GM19043 (cell line): ENCODE data around the gene TSHZ2.
"Not testable (repeated sequence)": the region's sequence is repeated elsewhere in the genome, so short reads cannot be mapped to it uniquely, and the experiment has no call there.

ENCODE experiments used
- ATAC-seq: cut with Tn5 transposase; IDR thresholded peaks from one replicate; pipeline ENCODE4 v1.9.1; 2021; ENCODE audit warnings: low read depth; ENCODE audit not compliant: unreplicated experiment

The TSHZ2 gene

GRCh38 chr20:53362736-53363135 lies 390.6 kb downstream of the TSHZ2 start:
- no peak for ATAC-seq

- ATAC-seq, result no peak
Measured at GRCh38 chr20:53364646-53365045, 392.5 kb downstream of the TSHZ2 start.

GRCh38 chr20:53365076-53365475 lies 392.9 kb downstream of the TSHZ2 start:
- ATAC-seq, result no peak

DNA sequence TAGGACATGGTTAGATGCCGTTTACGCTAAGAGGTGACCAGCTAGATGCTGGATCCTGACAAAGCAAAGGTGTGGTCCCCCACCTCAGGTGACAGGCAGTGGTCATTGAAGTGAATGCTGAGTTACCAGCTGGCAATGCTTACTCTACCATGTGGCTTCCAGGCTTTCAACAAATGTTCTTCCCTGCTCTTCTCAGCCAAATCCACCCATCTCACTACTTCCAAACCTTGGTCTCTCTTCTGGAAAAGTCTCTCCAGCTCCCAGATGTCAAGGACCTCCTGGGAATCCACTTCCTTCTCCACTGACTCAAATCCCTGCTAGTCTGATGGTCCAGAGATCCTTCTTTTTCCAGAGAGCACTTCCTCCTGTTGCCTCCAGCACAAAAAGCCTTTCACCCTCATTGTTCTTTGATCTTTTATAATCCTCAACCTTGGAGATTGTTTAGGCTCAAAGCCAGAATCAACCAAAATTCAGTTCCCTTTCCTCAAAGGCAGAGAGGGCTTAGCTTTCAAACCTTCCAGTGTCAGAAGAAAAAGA lies 393.4 kb downstream of the TSHZ2 start:
- no peak for ATAC-seq

DNA sequence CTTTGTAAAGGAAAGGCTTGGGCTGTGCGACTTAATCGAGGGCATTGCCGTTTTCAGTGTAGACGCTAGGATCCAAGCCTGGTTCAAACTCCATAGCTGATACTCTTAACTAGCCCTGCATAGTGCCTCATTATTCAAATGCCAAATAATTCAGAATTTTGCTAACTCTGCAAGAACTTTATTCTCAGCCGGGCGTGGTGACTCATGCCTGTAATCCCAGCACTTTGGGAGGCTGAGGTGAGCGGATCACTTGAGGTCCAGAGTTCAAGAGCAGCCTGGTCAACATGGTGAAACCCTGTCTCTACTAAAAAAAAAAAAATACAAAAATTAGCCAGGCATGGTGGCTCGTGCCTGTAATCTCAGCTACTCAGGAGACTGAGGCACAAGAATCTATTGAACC lies 394.8 kb downstream of the TSHZ2 start:
- not testable (repeated sequence) for ATAC-seq

- no peak for ATAC-seq
Measured at GRCh38 chr20:53369871-53370270, 397.7 kb downstream of the TSHZ2 start.

DNA sequence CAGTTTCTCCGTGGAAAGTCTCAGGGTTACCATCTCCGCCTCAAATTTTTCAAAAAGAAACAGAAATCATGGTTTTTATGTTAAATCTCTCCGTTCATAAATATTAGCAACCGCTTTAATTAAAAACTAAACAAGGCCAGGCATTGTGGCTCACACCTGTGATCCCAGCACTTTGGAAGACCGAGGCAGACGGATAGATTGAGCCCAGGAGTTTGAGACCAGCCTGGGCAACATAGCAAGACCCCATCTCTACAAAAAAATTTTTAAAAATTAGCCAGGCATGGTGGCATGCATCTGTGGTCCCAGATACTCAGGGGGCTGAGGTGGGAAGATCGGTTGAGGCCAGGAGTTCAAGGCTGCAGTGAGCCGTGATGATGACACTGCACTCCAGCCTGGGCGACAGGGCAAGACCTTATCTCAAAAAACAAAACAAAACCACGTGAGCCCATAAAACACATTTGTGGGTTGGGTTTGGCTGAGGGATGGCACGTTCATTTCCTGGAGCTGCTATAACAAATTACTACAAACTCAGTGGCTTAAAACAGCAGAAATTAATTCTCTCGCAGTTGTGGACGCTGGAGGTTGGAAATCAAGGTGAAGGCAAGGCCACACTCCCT lies 398.3 kb downstream of the TSHZ2 start:
- no peak for ATAC-seq

DNA sequence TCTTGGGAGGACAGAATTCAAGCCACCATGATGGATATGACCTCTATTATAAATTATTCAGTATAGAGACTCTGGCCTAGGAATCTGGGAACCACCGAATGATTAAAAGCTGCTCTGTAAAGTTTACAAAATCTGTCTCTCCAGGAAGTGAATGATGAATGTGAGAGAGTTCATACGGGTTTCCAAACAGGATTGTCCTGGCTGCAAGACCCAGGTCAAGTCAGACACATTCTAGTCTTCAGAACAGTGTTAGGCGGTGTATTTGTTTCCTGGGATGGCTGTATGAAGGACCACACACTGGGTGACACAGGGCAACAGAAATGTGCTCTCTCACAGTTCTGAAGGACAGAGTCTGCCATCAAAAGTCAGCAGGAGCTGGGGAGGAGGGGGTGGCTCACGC lies 399.1 kb downstream of the TSHZ2 start:
- no peak for ATAC-seq

DNA sequence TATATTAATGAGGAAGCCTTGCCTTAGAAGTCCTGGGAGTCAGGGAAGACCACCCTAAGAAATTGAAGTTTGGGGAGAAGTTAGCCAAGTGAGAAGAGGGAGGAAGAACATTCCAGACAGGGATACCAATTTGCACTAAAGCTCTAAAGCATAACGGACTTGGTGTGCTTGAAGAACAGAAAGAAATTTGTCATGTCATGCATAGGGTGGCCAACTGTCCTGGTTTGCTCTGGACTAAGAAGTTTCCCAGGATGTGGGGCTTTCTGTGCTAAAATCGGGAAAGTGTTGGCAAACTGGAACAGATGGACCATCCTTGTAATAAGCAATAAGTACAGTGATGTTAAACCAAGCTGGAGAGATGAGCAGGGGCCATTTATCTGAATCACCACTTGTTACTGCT lies 403.9 kb downstream of the TSHZ2 start:
- ATAC-seq, result no peak

DNA sequence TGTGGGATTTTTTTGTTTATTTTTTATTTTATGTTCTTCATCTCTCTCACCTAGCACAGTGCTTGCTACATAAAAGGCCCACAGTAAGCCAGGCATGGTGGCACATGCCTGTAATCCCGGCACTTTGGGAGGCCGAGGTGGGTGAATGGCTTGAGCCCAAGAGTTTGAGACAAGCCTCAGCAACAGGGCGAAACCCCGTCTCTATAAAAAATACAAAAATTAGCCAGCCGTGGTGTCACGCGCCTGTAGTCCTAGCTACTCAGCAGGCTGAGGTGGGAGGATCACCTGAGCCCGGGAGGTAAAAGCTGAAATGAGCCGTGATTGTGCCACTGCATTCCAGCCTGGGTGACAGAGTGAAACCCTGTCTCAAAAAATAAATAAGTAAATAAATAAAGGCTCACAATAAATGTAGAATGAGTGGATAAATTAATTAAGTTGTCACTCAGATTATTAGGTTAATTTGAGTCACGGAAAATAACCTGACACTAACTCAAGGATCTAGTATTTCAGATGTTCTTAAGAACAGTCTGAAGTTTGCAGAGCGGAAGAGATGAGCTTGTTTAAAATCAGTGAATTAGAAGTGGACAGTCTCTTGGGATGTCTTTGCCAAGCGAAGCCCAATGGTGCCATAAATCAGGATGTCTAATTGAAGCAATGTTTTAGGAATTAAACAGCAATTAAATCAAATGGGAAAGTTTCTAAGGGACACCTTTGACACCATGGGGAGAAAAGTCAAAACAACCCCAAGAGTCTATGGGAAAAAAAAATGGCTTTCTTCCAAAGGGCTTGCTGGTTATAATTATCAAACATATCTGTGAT lies 407.1 kb downstream of the TSHZ2 start:
- no peak for ATAC-seq

DNA sequence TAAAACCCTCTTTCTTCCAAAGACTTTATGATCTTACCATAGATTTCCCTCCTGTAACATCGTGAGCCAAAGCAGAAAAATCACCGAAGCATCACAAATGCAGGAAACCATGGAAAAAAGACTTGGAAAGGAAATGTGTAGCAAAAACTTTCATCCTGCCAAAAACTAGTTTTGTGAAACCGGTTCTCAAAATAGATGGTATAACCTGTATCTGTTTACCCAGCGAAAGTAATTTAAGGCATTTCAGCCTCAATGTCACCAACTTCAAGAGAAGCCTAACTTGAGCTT lies 407.6 kb downstream of the TSHZ2 start:
- ATAC-seq, result no peak

DNA sequence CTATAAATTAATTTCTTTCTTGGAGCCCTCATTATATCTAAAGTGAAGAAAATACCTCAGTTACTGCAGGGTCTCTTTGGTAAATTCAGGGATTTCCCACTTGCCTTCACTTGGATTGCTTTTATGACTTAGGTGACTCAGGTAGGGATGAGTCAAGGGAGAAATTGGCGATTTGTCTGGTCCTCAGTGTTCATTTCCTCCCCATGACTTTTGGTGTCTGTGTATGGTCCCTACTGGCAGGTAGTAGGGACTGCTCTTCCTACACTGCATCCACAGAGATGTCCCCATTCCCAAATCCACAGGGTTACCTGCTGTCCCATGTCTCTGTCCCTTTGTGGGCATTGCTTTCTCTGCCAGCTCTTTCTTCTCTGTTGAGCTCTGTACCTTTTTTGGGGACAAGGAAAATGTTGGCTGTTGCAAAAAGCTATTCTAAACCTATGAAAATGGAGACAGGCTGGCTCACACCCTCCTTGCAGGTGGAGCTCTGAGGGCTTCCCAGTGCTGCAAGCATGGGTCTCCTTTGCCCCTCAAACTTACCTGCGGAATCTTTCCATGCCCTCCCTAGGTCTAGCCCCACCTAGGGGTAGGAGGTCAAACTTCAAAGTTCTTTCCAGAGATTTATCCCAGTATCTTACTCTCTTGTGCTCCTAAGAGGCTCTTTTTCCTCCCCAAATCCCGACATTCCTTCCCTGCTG lies 409.6 kb downstream of the TSHZ2 start:
- ATAC-seq, result no peak

DNA sequence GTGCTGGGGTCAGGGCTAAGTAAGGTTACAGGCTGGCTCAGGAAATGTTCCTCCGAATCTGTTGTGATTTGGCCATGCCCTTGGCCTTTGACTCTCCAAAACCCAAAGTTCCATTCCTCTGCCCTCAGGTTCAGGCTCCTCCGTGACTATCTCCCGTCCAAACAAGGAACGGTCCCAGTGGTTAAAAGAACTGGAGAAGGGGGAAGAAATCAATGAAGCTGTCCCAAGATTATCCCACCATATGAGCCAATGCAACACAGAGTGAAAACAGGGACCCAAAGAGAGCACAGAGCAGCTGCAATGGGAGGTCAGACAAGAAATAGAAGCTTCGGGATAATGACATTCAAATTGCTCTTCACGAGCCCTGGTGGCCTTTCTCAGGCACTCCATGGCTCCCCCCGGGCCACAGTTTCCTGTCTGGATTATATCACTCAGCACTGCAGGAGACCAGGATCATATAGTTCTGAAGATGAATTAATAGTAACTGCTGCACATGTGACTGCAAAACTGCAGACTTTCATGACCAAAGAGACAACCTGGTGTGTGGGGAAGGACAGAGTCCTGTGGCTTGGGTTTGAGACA lies 410.2 kb downstream of the TSHZ2 start:
- ATAC-seq, result no peak

DNA sequence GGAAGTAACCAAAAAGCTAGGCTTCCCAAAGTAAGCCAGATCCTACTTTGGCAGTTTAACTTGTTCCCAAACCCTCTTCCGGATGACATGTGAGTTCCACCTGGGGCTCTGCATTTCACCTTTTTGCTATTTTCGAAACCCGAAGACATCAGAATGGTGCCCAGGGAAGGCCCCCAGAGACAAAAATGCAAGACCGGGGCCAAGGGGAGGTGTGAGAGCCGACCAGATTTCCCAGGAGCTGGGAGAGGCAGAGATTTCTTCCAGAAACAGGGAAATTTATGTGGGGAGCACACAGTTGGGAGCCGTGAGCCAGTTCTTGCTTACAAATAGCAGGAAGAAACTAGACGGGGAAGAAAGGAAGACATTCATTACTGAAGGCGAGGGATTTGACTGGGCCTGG lies 411.8 kb downstream of the TSHZ2 start:
- no peak for ATAC-seq

DNA sequence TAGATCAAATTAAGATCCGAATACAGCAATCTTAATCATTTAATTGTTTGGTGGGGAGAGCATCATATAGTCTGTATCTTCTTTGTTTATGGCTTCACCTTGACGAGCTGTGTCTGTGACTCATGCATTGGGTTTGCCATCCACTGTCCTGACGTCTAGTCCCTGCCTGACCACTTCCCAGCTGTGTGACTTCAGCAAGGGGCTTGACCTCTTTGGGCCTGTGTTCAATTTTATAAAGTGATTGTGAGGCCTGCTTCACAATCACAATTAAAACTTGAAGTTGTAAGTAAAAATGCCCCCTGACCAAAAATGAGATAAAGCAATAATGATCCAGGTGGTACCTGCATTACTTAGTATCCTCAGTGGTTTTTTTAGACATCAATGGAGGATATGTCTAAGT lies 412.2 kb downstream of the TSHZ2 start:
- no peak for ATAC-seq

GRCh38 chr20:53385941-53386767 lies 414.0 kb downstream of the TSHZ2 start:
- no peak for ATAC-seq

DNA sequence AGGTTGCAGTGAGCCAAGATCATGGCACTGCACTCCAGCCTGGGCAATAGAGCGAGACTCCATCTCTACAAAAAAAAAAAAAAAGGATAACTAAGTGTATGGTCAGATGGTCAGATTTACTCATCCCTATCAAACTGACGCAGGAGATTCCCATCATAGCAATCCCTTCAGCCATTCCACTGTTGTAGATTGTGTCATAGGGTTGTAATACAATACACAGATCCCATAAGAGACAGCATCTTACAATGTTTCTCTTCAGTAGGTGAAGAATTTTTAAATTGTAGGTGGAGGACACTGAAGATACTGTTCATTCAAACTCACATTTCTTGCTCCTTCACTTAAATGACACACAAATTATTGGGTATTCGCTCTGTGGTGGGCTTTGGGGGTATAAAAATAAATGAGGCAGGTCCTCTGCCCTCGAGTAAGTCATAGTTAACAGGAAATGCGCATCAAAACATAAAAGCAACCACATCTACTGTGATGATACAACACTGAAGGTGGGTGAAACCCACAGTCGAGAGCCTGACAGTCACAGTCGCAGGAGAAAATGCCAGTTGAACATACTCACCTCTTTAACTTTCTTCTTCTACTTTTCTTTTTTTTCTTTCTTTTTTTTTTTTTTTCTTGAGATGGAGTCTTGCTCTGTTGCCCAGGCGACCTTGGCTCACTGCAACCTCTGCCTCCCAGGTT lies 416.0 kb downstream of the TSHZ2 start:
- no peak for ATAC-seq

GRCh38 chr20:53389516-53390300 lies 417.6 kb downstream of the TSHZ2 start:
- no peak for ATAC-seq

GRCh38 chr20:53390770-53391169 lies 418.6 kb downstream of the TSHZ2 start:
- ATAC-seq, result no peak
